ENCODE results near the gene NRXN3.

- TF ChIP-seq CTCF (IDR thresholded peaks at IDR 0.05; ENCODE audit: insufficient read depth, low read depth, low read length) (peak; percentile 71), EZH2 (IDR thresholded peaks at IDR 0.05; ENCODE audit: insufficient read depth, low read length) (no peak)
These were observed 731.9 kb downstream of the NRXN3 start for GRCh38 chr14:78902010-78902623.

Measured in astrocyte (in vitro differentiated cells and primary cell).